Thymus (tissue), 2 donors: ENCODE data around the gene SYT15B. TPM values are rescaled to one million over a fixed set of nuclear protein-coding genes. Genes with fewer than 3 reads are reported as not detected.

Experiments
- polyA plus RNA-seq: library from polyadenylated mRNA; stranded (reverse); fragments of 200-250 nt; gene quantifications from one replicate; pipeline ENCODE4 v1.2.3, GENCODE V29; 2013
- total RNA-seq: library from RNA; stranded (reverse); fragments of 120-200 nt; gene quantifications from one replicate; pipeline ENCODE4 v1.2.4, GENCODE V29; 2013
- donor health status: healthy.

Gene SYT15B
- total and polyA plus RNA-seq, 2 donors, result 0.42 to 0.55 TPM

Other genes with a start within 250 kb of the SYT15B start
- gene AGAP9, start 240.0 kb downstream of the SYT15B start, total RNA-seq, result 4.2 TPM
- gene AGAP9, start 240.0 kb downstream of the SYT15B start, polyA plus RNA-seq, result 19.1 TPM
- gene NPY4R2, start 155.1 kb upstream of the SYT15B start, total RNA-seq, result not detected
- not detected for gene NPY4R2, start 155.1 kb upstream of the SYT15B start, polyA plus RNA-seq
- 0.57 TPM for gene FAM25C, start 236.2 kb upstream of the SYT15B start, total RNA-seq
- gene FAM25C, start 236.2 kb upstream of the SYT15B start, polyA plus RNA-seq, result not detected